WI38 (cell line): Measurements from ENCODE around the gene EIF4H.
"Not testable (repeated sequence)": the region's sequence is repeated elsewhere in the genome, so short reads cannot be mapped to it uniquely, and the experiment has no call there.

Experiments
- H3K4me3 ChIP-seq: 2 replicates; pipeline ENCODE4 v1.5.1; 2011; ENCODE audit warnings: low read depth, mild to moderate bottlenecking, control low read depth, low read length
- CTCF ChIP-seq: IDR thresholded peaks from 2 replicates; pipeline ENCODE4 v1.5.1; 2012; ENCODE audit warnings: low read depth, mild to moderate bottlenecking, control low read depth, low read length

Gene EIF4H

GRCh38 chr7:74155810-74156395, 18.3 kb upstream of the EIF4H start:
- no peak overlapping the region for H3K4me3 ChIP-seq
- TF ChIP-seq CTCF = no peak

GRCh38 chr7:74157605-74158004, 16.6 kb upstream of the EIF4H start:
- no peak overlapping the region for H3K4me3 ChIP-seq
- TF ChIP-seq CTCF = no peak

- TF ChIP-seq CTCF = peak; percentile 40; the same call in 1 of the 2 replicates
Measured at GRCh38 chr7:74164985-74165456, 9.1 kb upstream of the EIF4H start.

GRCh38 chr7:74165867-74166593, 8.1 kb upstream of the EIF4H start:
- H3K4me3 ChIP-seq = no peak overlapping the region
- TF ChIP-seq CTCF = no peak

More at GRCh38 chr7:74164985-74165456, 9.1 kb upstream of the EIF4H start:
- H3K4me3 ChIP-seq = no peak overlapping the region

- H3K4me3 ChIP-seq = not testable (repeated sequence)
Measured at GRCh38 chr7:74167324-74167723, 6.8 kb upstream of the EIF4H start.

GRCh38 chr7:74173074-74173473, 1.1 kb upstream of the EIF4H start:
- peak overlapping the region; percentile 67 for H3K4me3 ChIP-seq
- TF ChIP-seq CTCF = no peak

GRCh38 chr7:74173491-74173865, 678 bp upstream of the EIF4H start:
- TF ChIP-seq CTCF = no peak
- H3K4me3 ChIP-seq = peak overlapping the region; percentile 67
